HG02840 (cell line): Measurements from ENCODE around the gene ASIC1.

ENCODE experiments used
- ATAC-seq: cut with Tn5 transposase; IDR thresholded peaks from one replicate; pipeline ENCODE4 v1.9.1; 2021; ENCODE audit warnings: mild to moderate bottlenecking, moderate library complexity, moderate number of reproducible peaks; ENCODE audit not compliant: unreplicated experiment, low FRiP score

ASIC1 gene

DNA sequence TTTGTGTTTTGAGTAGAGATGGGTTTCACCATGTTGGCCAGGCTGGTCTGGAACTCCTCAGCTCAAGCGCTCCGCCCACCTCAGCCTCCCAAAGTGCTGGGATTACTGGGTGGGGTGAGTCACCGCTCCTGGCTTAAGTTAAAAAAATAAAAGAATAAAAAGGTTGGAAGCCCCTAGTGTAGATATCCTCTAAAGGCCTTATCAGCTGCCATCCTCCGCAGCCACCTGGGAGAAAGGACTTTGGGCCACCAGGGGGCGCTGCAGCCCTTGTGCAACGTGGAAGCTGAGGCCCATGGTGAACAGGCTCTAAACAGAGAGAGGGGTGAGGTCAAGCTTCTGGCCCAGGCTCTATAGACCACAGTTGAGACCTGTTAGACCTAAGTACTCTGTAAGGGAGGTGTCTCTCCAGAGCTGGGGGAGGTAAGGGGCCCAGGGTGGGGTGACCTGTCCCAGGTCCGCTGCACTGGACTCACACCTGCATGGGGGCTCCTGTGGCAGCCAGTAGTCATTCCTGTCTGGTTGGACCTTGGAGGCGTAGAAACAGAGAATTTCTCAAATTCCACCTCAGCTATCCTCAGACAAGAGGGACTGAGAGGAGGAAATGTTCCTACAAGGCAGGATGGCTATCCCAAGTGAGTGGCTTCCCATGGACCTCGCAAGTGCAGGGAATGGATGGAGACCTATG, 18.1 kb upstream of the ASIC1 start:
- ATAC-seq: no peak

DNA sequence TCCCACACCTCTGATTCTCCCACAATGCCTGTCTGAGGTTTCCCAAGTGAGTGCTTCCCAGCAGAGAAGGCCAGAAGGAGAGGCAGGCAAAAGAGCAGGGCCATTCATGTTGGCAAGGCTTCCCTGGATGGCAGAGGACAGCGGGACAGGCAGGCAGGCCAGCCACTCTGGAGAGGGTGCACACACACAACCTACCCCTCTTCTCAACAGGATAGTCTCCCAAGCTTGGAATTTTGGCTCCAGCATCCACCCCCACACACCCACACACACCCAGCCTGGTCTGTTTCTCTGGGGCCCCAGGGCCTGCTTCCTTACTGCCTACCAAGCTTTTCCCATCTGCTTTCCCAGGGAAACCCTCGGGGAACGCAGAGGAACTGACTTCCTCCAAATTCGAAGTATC, 16.7 kb upstream of the ASIC1 start:
- ATAC-seq: no peak

DNA sequence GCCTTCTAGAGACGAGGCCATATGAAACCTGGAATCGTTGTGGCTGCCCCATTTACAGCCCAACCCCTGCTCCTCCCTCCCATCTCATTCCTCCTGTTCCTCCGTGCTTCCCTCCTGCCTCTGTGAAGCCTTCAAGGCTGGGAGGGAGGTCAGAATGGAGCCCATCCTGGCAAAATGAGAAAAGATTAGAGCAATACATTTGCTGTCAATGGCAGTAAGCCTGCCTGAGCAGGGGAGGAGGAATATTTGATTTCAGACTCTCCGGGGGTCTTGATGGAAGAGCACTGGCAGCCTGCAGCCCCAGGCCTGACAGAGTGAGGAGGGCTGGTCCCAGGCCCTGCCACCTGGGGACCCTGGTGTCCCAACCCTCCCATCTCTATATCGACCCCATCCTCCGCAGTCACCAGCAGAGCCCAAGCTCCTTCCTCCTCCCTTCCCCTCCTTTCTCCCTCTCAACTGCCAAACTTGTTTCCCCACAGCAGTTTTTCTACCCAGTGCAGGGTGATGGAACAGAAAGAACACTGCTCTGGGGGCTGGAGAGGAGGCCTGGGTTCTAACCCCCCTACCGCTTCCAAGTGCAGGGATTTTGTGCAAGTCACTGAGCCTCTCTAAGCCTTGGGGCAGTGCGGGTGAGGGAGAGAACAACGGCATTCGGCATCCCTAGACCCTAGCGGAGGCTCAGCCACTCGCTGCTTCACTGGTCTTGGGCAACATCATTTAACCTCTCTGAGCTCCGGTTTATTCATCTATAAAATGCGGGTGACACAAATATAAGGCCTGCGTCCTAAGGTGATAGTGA, 16.1 kb upstream of the ASIC1 start:
- no peak for ATAC-seq

DNA sequence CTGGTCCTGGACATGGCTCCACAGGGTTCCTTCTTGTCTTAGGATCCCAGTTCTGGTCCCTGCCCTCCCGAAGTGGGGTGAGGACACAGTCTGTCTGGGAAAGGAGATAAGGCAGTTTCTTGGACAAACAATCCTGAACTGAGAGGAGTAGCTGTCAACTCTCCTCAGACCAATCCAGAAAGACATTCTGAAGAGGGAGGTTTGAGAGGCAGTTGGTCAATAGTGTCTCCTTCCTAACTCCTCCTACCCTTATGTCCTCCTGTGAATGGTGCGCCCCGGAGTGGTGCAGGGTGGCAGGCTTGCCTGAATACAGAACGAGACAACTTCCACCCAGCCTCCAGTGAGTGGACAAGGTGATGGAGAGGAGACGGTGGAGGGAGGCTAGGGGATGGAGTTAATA, 15.4 kb upstream of the ASIC1 start:
- no peak for ATAC-seq

- ATAC-seq: no peak
Observed at GRCh38 chr12:50042693-50043092, 14.7 kb upstream of the ASIC1 start.

- no peak for ATAC-seq
Observed at GRCh38 chr12:50043308-50043707, 14.1 kb upstream of the ASIC1 start.

- no peak for ATAC-seq
Observed at GRCh38 chr12:50043854-50044253, 13.5 kb upstream of the ASIC1 start.

- ATAC-seq: no peak
Observed at GRCh38 chr12:50047693-50048250, 9.6 kb upstream of the ASIC1 start.

DNA sequence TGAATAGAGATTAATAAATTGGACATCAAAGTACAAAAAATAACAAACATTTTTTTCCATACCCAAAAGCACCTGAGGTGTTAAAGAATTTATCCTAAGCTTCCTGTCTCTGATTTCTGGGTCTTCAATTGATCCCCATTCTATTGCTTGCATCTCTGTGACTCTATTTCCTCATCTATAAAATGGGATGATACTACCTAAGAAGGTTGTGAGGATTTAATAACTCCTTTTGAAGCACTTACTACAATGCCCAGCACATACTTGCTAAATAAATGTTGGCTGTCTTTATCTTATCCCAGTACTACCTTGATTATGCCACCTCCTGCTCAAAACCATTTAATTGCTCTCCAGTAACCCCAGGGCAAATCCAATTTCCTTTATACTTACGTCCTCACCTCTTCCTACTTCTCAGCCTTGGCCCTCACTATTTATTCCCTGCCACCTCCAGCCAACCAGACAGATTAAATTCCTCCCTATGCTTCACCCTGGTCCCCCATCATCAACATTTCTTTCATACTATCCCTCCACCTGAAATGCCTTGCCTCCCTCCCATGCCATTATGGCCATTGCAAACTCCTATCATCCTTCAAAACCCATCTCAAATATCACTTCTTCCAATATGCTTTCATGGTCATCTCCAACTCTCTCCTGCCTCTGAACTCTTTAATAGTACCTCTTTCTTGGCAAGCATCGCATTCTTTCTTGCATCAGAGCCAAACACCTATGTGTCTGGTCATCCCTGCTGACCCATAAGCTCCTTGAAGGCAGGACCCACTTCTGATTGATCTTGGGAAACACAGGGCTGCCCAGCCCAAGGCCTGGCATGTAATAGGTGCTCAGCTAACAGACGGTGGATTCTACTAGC, 7.9 kb upstream of the ASIC1 start:
- ATAC-seq: no peak

- no peak for ATAC-seq
Observed at GRCh38 chr12:50050119-50050385, 7.3 kb upstream of the ASIC1 start.

GRCh38 chr12:50050410-50051098, 6.8 kb upstream of the ASIC1 start:
- ATAC-seq: no peak

- ATAC-seq: no peak
Observed at GRCh38 chr12:50051101-50051806, 6.1 kb upstream of the ASIC1 start.

DNA sequence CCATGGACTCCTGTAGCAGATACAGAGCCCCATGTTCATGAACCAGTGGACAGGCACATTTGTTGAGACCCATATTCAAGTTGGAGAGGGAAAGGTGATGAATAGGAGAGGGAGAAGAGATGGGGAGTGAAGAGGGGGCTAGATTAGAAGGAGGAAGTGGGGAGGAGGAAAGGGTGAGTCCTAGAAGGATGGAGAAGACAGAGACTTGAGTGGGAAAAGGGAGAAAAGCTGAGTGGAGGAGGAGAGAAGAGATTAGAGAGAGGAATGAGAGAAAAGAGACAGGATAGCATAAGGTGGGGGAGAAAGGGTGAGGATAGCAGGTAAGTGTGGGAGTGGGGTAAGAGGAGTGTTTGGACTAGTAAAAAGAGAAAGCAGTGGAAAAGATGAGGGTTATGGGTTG, 4.9 kb upstream of the ASIC1 start:
- ATAC-seq: no peak

- ATAC-seq: no peak
Observed at GRCh38 chr12:50052964-50053363, 4.4 kb upstream of the ASIC1 start.

DNA sequence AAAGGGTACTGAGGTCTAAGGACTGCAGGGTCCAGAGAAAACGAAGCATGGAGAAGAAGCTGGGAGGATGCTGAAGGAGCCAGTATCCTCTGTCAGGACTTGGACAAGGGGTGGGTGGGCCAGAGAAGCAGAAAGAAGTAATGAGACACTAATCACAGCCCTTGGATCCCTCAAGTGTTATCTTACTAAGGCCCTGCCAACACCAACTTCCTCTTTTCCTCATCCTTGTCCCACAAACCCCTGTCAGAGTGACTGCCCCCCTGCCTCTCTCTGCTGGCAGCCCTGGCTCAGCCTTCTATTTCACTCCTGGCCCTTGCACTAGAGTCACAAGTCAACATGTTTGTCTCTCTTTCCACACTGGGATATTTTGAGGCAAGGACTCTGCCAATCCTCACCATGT, 3.8 kb upstream of the ASIC1 start:
- no peak for ATAC-seq

- no peak for ATAC-seq
Observed at GRCh38 chr12:50055831-50056638, 1.4 kb upstream of the ASIC1 start.

DNA sequence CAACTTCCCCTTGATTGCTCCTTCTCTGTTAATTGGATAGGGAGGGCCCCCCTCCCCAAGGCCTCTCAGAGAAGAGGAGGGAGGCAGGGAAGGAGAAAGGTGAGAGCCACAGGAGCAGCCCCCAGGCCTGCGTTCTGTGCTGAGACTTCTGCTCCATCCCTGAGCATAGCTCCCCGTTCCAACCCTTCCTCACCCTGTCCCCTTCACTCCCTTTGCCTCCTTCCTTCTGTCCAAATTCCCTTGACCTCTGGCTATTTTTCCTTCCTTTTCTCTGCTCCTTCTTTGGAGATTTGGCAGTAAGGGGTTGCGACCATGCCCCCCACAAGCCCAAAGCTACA, 788 bp upstream of the ASIC1 start:
- ATAC-seq: no peak

GRCh38 chr12:50057896-50058670, 687 bp downstream of the ASIC1 start:
- ATAC-seq: no peak
